ENCODE data around the gene JAKMIP1. TPM values are rescaled to one million over a fixed set of nuclear protein-coding genes. Genes with fewer than 3 reads are reported as not detected.

JAKMIP1 gene
- total RNA-seq, 1 donor from 2014 or later: 0.05 TPM

- no peak for DNase-seq (ENCODE audit: low read depth)
These were observed 157.9 kb downstream of the JAKMIP1 start for GRCh38 chr4:6042293-6043063.

- no peak for DNase-seq (ENCODE audit: low read depth)
These were observed 158.5 kb downstream of the JAKMIP1 start for GRCh38 chr4:6041800-6042199.

DNA sequence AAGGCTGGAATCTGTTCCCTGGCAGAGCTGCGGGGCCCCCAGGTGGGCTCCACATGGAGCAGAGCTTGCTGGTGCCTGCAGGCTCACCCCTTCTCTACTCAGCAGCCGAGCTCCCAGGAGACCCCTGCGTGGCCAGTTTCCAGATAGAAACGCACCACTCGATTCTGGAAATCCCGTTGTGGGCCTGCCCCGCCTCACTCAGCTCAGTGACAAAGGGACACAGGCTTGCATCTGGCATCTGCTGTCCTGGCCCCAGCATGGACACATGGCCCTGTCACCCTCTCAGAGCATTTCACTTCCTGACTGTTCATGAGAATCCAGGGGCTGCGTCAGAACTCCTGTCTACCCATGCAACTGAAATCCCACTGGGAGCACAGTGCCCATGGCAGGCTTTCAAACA is 161.6 kb downstream of the JAKMIP1 start:
- no peak for DNase-seq (ENCODE audit: low read depth)

DNA sequence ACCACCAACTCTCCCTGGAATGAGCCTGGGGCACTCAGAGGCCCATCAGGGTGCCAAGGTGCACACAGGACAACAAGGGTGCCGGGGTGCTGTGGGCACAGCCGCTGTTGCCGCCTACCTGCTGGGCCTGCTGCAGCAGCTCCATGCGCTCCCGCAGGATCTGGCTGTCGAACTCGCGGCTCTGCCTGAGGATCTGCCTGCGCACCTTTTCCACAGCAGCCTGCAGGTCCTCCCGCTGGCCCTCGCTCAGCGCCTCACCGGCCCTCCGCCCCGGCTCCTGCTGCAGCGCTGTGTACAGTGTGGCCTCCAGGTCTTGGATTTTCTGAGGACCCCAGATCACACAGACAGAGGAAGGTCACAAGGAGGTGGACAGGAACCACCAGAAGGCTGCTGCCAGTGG is 164.6 kb downstream of the JAKMIP1 start:
- DNase-seq (ENCODE audit: low read depth): no peak

DNA sequence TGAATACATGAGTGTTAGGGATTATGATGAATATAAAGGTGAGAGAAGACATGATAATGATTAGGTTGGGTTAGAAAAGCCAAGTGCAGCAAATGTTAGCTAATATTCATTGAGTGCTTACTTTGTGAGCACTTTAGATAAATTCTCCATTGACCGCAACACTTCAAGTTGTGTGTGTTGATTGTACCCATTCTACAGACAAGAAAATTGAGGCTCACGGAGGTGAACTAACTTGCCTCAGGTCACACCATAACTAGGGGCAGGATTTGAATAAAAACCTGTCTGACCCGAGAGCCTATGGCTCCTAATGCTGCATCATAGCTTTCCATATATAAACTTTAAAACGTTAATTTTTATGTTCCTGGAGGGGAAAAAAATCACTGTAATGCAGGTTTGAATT is 167.0 kb downstream of the JAKMIP1 start:
- no peak for DNase-seq (ENCODE audit: low read depth)

DNA sequence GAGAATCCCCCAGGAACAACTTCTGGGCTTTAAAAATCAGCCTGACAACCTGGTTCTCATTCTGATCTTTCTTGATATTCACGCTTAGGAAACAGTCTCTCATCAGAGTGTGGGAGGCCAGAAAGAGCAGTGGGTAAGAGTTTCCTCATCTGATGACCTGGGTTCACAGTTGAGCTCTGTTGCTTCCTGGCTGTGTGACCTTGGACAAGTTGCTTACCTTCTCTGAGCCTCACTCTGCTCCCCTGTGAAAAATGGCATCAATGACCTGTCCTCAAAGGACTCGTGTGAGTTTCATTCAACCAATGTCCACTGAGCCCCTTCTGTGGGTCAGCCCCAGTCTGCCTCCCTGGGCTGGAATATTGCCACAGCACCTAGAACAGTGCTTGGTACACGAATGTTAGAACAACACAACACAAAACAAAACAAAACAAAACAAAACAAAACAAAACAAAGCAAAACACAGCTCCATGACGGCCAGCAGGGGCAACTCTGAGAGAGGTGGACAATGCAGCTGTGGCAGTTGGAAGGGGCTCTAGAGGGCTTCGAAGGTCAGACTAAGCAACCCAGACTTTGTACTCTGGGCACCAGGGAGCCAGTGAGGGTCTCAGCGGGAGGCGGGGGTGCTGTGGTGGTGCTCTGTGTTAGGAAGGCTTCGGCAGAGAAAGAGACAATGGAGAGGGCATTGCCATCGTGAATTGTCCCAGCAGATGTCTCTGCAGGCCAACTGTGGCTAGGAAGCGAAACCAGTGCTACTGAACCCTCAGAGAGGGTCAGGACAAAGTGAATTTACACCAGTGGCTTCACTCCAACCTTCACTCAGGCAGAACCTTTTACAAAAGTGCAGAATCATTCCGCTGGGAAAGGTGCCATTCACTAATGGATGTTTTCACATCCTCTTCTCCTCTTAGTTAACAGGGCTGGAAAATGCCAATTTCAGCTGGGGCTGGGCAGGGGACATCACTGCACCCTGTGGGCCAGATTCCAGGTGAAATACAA is 167.8 kb downstream of the JAKMIP1 start:
- DNase-seq (ENCODE audit: low read depth): peak; percentile 81

- DNase-seq (ENCODE audit: low read depth): no peak
These were observed 168.5 kb downstream of the JAKMIP1 start for GRCh38 chr4:6031846-6032245.

DNA sequence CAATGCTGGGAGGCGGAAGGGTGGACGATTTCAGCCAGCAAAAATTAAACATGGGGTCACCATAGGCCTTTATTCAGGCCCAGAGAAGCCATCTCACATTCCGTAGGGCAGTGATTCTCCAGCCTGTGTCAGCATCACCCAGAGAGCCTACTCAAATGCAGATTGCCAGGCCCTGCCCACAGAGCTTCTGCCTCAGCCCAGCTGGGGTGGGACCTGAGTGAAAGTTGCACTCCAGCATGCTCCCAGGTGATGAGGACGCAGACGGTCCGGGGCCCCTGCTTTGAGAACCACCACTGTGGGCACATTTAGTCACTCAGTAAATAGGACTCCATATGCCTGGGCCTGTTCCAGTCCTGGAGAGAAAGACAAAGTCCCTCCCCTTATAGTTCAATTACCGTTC is 169.7 kb downstream of the JAKMIP1 start:
- DNase-seq (ENCODE audit: low read depth): no peak

- no peak for DNase-seq (ENCODE audit: low read depth)
These were observed 171.1 kb downstream of the JAKMIP1 start for GRCh38 chr4:6029254-6029653.

DNA sequence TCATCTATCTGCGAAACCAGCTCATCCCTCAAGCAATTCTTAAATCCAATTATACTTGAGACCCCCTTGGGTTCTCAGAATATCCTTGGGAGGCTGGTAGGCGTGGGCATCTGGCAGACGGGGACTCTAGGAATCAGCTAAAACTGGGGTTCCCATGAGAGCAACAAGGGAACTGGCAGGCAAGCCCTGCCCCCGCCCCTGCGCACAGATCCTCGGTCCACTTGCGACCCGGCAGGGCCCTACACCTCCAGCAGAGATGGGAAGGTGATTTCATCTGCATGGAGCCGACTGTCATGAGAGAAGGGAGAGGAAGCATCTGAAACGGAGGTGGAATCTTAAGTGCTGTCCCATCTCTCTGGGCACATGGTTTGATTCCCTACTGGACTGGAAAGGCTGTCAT is 172.2 kb downstream of the JAKMIP1 start:
- DNase-seq (ENCODE audit: low read depth): no peak

GRCh38 chr4:6027392-6027791 is 173.0 kb downstream of the JAKMIP1 start:
- DNase-seq (ENCODE audit: low read depth): no peak

- DNase-seq (ENCODE audit: low read depth): no peak
These were observed 175.9 kb downstream of the JAKMIP1 start for GRCh38 chr4:6024313-6024960.

DNA sequence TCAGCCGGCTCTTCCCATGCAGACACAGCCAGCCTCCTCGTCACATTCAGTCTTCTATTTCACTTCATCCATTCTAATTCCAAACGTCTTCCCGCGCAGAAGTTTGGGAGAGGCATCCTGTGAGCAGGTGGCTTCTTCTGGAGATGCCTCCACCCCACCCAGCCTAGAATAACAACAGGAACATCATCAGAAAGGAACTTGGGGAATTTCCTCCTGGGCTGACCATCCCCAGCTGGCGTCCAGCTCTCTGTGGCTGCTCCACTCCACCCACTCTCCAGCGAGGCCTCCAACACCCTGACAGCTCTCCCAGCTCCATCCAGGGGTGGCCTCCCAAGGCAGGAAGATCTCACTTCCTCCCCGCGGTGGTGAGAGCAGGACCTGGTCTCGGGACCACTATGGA is 176.6 kb downstream of the JAKMIP1 start:
- DNase-seq (ENCODE audit: low read depth): no peak

- no peak for DNase-seq (ENCODE audit: low read depth)
These were observed 177.6 kb downstream of the JAKMIP1 start for GRCh38 chr4:6022607-6023288.

DNA sequence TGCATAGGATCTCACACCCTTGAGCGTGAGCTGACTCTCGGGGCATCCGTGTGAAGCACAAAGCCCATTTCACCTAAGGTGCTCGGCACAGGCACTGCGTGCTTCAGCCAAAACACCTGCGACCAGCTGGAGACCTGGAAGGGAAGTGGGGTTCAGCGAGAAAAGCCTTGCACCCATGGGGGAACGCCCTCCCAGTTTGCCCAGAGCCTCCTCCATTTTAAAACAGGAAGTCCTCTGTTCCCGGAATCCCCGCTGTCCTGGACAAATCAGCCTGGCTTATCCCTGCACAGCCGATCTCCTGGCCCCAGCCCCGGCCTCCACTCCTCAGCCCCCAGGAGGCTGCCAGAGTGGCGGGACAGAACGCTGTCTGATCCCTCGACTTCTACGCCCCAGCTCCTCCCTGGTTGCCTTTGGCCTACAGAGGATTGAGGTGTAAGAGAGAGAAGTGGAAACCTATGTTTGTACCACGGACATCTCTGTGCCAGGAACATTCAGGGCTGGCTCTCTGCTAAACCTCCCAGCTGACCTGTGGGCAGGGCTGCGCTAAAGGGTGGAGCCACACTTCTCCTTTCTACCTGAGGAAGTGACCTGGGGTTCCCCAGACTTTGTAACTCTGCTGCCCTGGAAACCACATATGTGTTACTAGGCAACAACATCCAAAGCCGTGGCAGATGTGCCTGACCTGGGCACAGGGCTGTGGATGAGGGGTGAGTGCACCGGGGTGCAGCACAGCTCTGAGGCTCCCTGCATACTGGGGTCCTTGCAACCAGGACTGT is 178.3 kb downstream of the JAKMIP1 start:
- no peak for DNase-seq (ENCODE audit: low read depth)

DNA sequence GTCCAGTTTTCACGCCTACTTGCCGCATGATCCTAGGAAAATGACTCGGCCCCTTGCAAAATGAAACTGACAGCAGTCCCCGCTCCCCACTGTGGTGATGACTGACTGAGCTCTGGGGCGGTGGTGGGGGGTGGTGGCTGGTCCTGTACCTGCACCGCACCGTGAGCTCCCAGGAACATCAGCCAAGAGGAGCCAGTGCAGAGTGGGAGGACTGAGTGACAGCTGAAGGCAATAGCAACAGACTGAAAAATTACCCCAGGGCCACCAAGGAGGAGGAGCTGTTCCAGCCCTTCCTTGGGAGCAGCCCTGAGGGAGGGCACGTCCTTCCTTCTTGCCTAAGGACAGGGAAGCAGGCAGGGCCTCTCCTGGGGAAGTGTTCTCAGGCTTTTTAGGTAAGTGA is 179.7 kb downstream of the JAKMIP1 start:
- DNase-seq (ENCODE audit: low read depth): no peak

DNA sequence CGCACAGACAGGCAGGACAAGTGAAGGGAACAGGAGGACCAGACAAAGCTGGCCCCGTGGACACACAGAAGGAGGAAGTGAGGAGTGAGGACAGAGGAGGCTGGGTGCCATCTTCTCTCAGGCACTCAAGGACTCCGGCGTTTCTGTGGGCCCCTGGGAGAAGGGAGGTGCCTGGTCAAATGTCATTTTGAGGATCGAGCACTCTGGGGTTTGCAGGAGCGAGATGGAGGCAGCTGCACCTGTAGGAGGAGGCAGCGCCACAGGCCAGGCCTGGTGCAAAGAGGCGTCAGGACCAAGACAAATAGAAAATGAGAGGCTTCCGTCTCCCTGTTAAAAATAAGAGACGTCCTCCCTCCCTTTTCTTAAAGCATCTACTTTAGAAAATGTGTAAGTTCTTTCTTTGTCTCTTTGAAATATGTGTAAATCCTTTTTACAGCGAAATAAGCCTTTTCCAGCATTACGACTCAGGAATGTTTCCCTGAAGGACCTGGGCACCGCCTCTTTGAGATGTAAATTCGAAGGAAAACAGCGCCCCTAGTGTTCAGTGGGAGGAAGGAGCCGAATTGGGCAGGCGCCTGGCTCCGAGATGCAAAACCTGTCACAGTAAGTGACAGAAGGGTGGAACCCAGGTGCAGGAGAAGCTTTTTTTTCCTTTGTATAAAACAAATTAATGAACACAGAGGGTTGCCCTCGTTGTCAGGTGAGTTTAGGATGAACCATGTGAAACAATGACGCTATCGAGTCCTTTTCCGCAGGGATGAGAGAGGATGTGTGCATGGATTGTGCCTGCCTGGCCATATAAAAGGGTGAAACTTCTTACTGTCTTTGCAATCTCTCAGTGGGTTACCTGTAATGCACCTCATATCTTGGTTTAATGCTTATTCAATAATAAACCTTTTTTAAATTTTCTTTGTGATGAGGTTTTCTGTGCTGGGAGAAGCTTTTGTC is 180.8 kb downstream of the JAKMIP1 start:
- peak; percentile 23 for DNase-seq (ENCODE audit: low read depth)

DNA sequence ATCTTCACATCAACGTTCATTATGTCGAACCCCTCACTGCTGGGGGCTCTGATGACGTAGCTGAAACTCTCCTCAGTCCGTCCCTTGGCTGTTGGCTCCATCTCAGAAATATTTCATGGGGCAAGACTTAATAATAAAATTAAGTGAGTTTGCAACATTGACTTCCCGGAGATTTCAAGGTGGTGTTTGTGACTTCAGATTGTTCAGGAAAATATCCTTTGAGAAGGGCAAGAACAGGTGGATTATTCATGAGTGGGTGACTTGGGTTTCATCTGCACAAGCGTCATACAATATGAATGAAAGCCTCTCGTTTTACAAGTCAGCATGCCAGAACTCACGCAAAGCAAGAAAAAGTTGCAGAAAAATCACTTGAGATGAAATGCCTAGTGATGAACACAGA is 182.0 kb downstream of the JAKMIP1 start, which contains the start of gene C4orf50:
C4orf50 (minus strand) TSS at position 101 of the 400 bp plus-strand sequence.
- DNase-seq (ENCODE audit: low read depth): no peak

DNA sequence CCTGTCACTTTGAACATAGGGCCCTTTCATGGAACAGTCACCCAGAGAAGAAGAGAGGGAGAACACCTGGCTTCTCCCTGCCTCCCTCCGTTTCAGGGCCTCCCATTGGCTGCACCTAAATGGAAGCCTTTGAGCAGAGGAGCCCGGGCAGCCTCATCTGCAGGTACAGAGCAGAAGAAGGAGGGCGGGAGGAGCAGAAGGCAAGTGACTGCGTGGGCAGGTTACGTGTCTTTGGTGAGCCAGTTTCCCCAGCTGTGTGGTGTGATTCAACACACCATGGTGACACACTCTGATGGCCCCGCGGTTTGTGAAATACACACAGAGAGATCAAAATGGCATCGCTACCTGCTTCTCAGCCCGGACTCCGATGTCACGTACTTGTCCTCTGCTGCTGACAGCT is 182.5 kb downstream of the JAKMIP1 start:
- DNase-seq (ENCODE audit: low read depth): no peak

- no peak for DNase-seq (ENCODE audit: low read depth)
These were observed 183.3 kb downstream of the JAKMIP1 start for GRCh38 chr4:6017030-6017429.

All from renal cortical epithelial cell (primary cell).